ENCODE results near the gene PLCB1.

The PLCB1 gene

GRCh38 chr20:8524101-8525016 lies 392.3 kb downstream of the PLCB1 start:
- H3K9me3 Mint-ChIP-seq (ENCODE audit: low read depth), result no peaks in the 10 kb centered on the region
- no peak overlapping the region for H3K27ac Mint-ChIP-seq
- H3K27me3 Mint-ChIP-seq, result no peaks in the 10 kb centered on the region
- no peaks in the 10 kb centered on the region for H3K4me1 Mint-ChIP-seq (ENCODE audit: low read depth)
- H3K36me3 Mint-ChIP-seq, result no peaks in the 10 kb centered on the region
- H3K4me3 Mint-ChIP-seq, result no peak overlapping the region

- Mint-ChIP-seq H3K9me3 (ENCODE audit: low read depth) (no peaks in the 10 kb centered on the region), H3K27ac (no peak overlapping the region), H3K36me3 (no peaks in the 10 kb centered on the region), H3K4me1 (ENCODE audit: low read depth) (no peaks in the 10 kb centered on the region), H3K27me3 (no peaks in the 10 kb centered on the region), H3K4me3 (no peak overlapping the region)
Observed at GRCh38 chr20:8525017-8525343, 392.9 kb downstream of the PLCB1 start.

- no peaks in the 10 kb centered on the region for H3K36me3 Mint-ChIP-seq
- no peak overlapping the region for H3K4me3 Mint-ChIP-seq
- H3K9me3 Mint-ChIP-seq (ENCODE audit: low read depth), result no peaks in the 10 kb centered on the region
- no peaks in the 10 kb centered on the region for H3K27me3 Mint-ChIP-seq
- H3K4me1 Mint-ChIP-seq (ENCODE audit: low read depth), result no peaks in the 10 kb centered on the region
- H3K27ac Mint-ChIP-seq, result no peak overlapping the region
Observed at GRCh38 chr20:8526610-8527009, 394.5 kb downstream of the PLCB1 start.

GRCh38 chr20:8527998-8528723 lies 396.1 kb downstream of the PLCB1 start:
- H3K27ac Mint-ChIP-seq, result no peak overlapping the region
- no peaks in the 10 kb centered on the region for H3K27me3 Mint-ChIP-seq
- no peaks in the 10 kb centered on the region for H3K36me3 Mint-ChIP-seq
- H3K4me3 Mint-ChIP-seq, result no peak overlapping the region
- no peaks in the 10 kb centered on the region for H3K9me3 Mint-ChIP-seq (ENCODE audit: low read depth)
- H3K4me1 Mint-ChIP-seq (ENCODE audit: low read depth), result no peaks in the 10 kb centered on the region

GRCh38 chr20:8530022-8530421 lies 398.0 kb downstream of the PLCB1 start:
- Mint-ChIP-seq H3K4me3 (no peak overlapping the region), H3K9me3 (ENCODE audit: low read depth) (no peaks in the 10 kb centered on the region)

GRCh38 chr20:8532169-8532568 lies 400.1 kb downstream of the PLCB1 start:
- Mint-ChIP-seq H3K27ac (no peak overlapping the region), H3K4me3 (no peak overlapping the region), H3K36me3 (no peaks in the 10 kb centered on the region), H3K9me3 (ENCODE audit: low read depth) (no peaks in the 10 kb centered on the region), H3K27me3 (no peaks in the 10 kb centered on the region), H3K4me1 (ENCODE audit: low read depth) (no peaks in the 10 kb centered on the region)

More at GRCh38 chr20:8530022-8530421, 398.0 kb downstream of the PLCB1 start:
- no peaks in the 10 kb centered on the region for H3K4me1 Mint-ChIP-seq (ENCODE audit: low read depth)
- H3K27me3 Mint-ChIP-seq, result no peaks in the 10 kb centered on the region
- H3K36me3 Mint-ChIP-seq, result no peaks in the 10 kb centered on the region
- no peak overlapping the region for H3K27ac Mint-ChIP-seq

GRCh38 chr20:8534368-8535160 lies 402.5 kb downstream of the PLCB1 start:
- Mint-ChIP-seq H3K4me3 (no peak overlapping the region), H3K27me3 (peaks cover 1% of the 10 kb centered on the region), H3K36me3 (no peaks in the 10 kb centered on the region), H3K9me3 (ENCODE audit: low read depth) (no peaks in the 10 kb centered on the region), H3K27ac (no peak overlapping the region), H3K4me1 (ENCODE audit: low read depth) (no peaks in the 10 kb centered on the region)

GRCh38 chr20:8535403-8536261 lies 403.6 kb downstream of the PLCB1 start:
- Mint-ChIP-seq H3K4me1 (ENCODE audit: low read depth) (no peaks in the 10 kb centered on the region), H3K27ac (no peak overlapping the region), H3K9me3 (ENCODE audit: low read depth) (no peaks in the 10 kb centered on the region), H3K4me3 (no peak overlapping the region), H3K27me3 (peaks cover 1% of the 10 kb centered on the region), H3K36me3 (no peaks in the 10 kb centered on the region)

- Mint-ChIP-seq H3K4me1 (ENCODE audit: low read depth) (no peaks in the 10 kb centered on the region), H3K9me3 (ENCODE audit: low read depth) (no peaks in the 10 kb centered on the region), H3K27ac (no peak overlapping the region), H3K27me3 (peaks cover 1% of the 10 kb centered on the region), H3K36me3 (no peaks in the 10 kb centered on the region), H3K4me3 (no peak overlapping the region)
Observed at GRCh38 chr20:8536262-8536618, 404.2 kb downstream of the PLCB1 start.

- Mint-ChIP-seq H3K36me3 (no peaks in the 10 kb centered on the region), H3K27ac (no peak overlapping the region), H3K9me3 (ENCODE audit: low read depth) (no peaks in the 10 kb centered on the region), H3K4me3 (no peak overlapping the region), H3K4me1 (ENCODE audit: low read depth) (no peaks in the 10 kb centered on the region), H3K27me3 (peaks cover 1% of the 10 kb centered on the region)
Observed at GRCh38 chr20:8540466-8540865, 408.4 kb downstream of the PLCB1 start.

GRCh38 chr20:8542110-8542486 lies 410.0 kb downstream of the PLCB1 start:
- Mint-ChIP-seq H3K27ac (no peak overlapping the region), H3K4me3 (no peak overlapping the region), H3K4me1 (ENCODE audit: low read depth) (no peaks in the 10 kb centered on the region)

GRCh38 chr20:8545212-8545611 lies 413.1 kb downstream of the PLCB1 start:
- no peaks in the 10 kb centered on the region for H3K9me3 Mint-ChIP-seq (ENCODE audit: low read depth)
- H3K27ac Mint-ChIP-seq, result no peak overlapping the region
- no peaks in the 10 kb centered on the region for H3K27me3 Mint-ChIP-seq
- H3K36me3 Mint-ChIP-seq, result no peaks in the 10 kb centered on the region
- H3K4me3 Mint-ChIP-seq, result no peak overlapping the region
- H3K4me1 Mint-ChIP-seq (ENCODE audit: low read depth), result no peaks in the 10 kb centered on the region

More at GRCh38 chr20:8542110-8542486, 410.0 kb downstream of the PLCB1 start:
- Mint-ChIP-seq H3K9me3 (ENCODE audit: low read depth) (no peaks in the 10 kb centered on the region), H3K36me3 (no peaks in the 10 kb centered on the region), H3K27me3 (peaks cover 1% of the 10 kb centered on the region)

GRCh38 chr20:8547035-8547650 lies 415.1 kb downstream of the PLCB1 start:
- Mint-ChIP-seq H3K36me3 (no peaks in the 10 kb centered on the region), H3K27me3 (no peaks in the 10 kb centered on the region), H3K4me1 (ENCODE audit: low read depth) (no peaks in the 10 kb centered on the region), H3K4me3 (no peak overlapping the region), H3K9me3 (ENCODE audit: low read depth) (no peaks in the 10 kb centered on the region), H3K27ac (no peak overlapping the region)

- Mint-ChIP-seq H3K4me1 (ENCODE audit: low read depth) (no peaks in the 10 kb centered on the region), H3K36me3 (no peaks in the 10 kb centered on the region), H3K27me3 (no peaks in the 10 kb centered on the region), H3K27ac (no peak overlapping the region), H3K9me3 (ENCODE audit: low read depth) (no peaks in the 10 kb centered on the region), H3K4me3 (no peak overlapping the region)
Observed at GRCh38 chr20:8547968-8548588, 416.0 kb downstream of the PLCB1 start.

All from activated naive CD8-positive, alpha-beta T cell (primary cell).